PC-3 (cell line): ENCODE results near the gene UQCR11.

Experiments
- EZH2 ChIP-seq: fragments of 300-600 bp; sonication (generic); IDR thresholded peaks from one replicate; pipeline ENCODE4 v1.6.1; 2017; ENCODE audit warnings: antibody characterized with exemption, mild to moderate bottlenecking, low read length; ENCODE audit not compliant: unreplicated experiment
- TF ChIP-seq, protein P1 (sequence below): fragments of 300-600 bp; sonication (generic); conservative IDR thresholded peaks from 2 replicates; pipeline ENCODE4 v1.5.1; 2017; ENCODE audit warnings: antibody characterized with exemption, low read depth, mild to moderate bottlenecking, low read length

GRCh38 chr19:1558552-1558951 lies 46.7 kb downstream of the UQCR11 start:
- TF ChIP-seq, protein P1, sequence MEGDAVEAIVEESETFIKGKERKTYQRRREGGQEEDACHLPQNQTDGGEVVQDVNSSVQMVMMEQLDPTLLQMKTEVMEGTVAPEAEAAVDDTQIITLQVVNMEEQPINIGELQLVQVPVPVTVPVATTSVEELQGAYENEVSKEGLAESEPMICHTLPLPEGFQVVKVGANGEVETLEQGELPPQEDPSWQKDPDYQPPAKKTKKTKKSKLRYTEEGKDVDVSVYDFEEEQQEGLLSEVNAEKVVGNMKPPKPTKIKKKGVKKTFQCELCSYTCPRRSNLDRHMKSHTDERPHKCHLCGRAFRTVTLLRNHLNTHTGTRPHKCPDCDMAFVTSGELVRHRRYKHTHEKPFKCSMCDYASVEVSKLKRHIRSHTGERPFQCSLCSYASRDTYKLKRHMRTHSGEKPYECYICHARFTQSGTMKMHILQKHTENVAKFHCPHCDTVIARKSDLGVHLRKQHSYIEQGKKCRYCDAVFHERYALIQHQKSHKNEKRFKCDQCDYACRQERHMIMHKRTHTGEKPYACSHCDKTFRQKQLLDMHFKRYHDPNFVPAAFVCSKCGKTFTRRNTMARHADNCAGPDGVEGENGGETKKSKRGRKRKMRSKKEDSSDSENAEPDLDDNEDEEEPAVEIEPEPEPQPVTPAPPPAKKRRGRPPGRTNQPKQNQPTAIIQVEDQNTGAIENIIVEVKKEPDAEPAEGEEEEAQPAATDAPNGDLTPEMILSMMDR, result no peak
- TF ChIP-seq EZH2, result no peak
